AG04449 (cell line): ENCODE data around the gene SSBP3.
"Not testable (repeated sequence)": the region's sequence is repeated elsewhere in the genome, so short reads cannot be mapped to it uniquely, and the experiment has no call there.

Experiments
- CTCF ChIA-PET: fragments of 350-600 bp; formaldehyde crosslinking; extraction: SDS; loops from one replicate; lab custom pipeline; 2021; ENCODE audit warnings: antibody characterized with exemption; lab: Yijun Ruan, JAX
- POLR2A ChIA-PET: fragments of 400-600, 350-600 bp; formaldehyde crosslinking; extraction: SDS; loops from one replicate; lab custom pipeline; 2020; ENCODE audit warnings: antibody characterized with exemption, inconsistent platforms; lab: Yijun Ruan, JAX
- DNase-seq: peaks from one replicate; pipeline ENCODE4 v3.0.0-alpha.2; 2010; ENCODE audit warnings: low read depth, low spot score
- H3K4me3 ChIP-seq: 2 replicates; pipeline ENCODE4 v1.5.1; 2011; ENCODE audit warnings: low read depth, mild to moderate bottlenecking, control low read depth, low read length
- CTCF ChIP-seq: IDR thresholded peaks from one replicate; pipeline ENCODE4 v1.5.1; 2011; ENCODE audit warnings: mild to moderate bottlenecking, moderate library complexity, low read length, control low read depth, inconsistent platforms; ENCODE audit not compliant: insufficient read depth; ENCODE audit errors: missing control alignments

The SSBP3 gene

GRCh38 chr1:54221113-54221834, 184.9 kb downstream of the SSBP3 start:
- DNase-seq, result no peak
- no peak overlapping the region for H3K4me3 ChIP-seq
- TF ChIP-seq CTCF, result no peak
- POLR2A ChIA-PET, result no interaction called here
- CTCF ChIA-PET, result interaction anchor here (0.6 to 3.6 kb wide), 6 partner anchors 12 to 271 kb away, joined by 3 to 19 read pairs (median 3); no protein-coding TSS in a partner anchor

GRCh38 chr1:54220004-54220811, 186.0 kb downstream of the SSBP3 start:
- no peak for TF ChIP-seq CTCF
- no peak overlapping the region for H3K4me3 ChIP-seq
- DNase-seq, result no peak
- ChIA-PET POLR2A (no interaction called here), CTCF (interaction anchor here (1.2 to 3.6 kb wide), 5 partner anchors 10 to 269 kb away, joined by 3 to 19 read pairs (median 3); no protein-coding TSS in a partner anchor)

- no peak for TF ChIP-seq CTCF
- H3K4me3 ChIP-seq, result no peak overlapping the region
- DNase-seq, result no peak
- ChIA-PET POLR2A (no interaction called here), CTCF (interaction anchor here (1.5 to 3.6 kb wide), 2 partner anchors 10 to 269 kb away, joined by 3 to 19 read pairs; no protein-coding TSS in a partner anchor)
Observed at GRCh38 chr1:54219688-54220003, 186.5 kb downstream of the SSBP3 start.

GRCh38 chr1:54218883-54219687, 187.1 kb downstream of the SSBP3 start:
- DNase-seq, result no peak
- POLR2A ChIA-PET, result no interaction called here
- TF ChIP-seq CTCF, result no peak
- H3K4me3 ChIP-seq, result no peak overlapping the region
- CTCF ChIA-PET, result interaction anchor here (3.6 kb wide), 1 partner anchor 270 kb away, joined by 19 read pairs; no protein-coding TSS in a partner anchor

- TF ChIP-seq CTCF, result no peak
- no peak overlapping the region for H3K4me3 ChIP-seq
- CTCF ChIA-PET, result interaction anchor here (1.7 kb wide), 1 partner anchor 274 kb away, joined by 6 read pairs; no protein-coding TSS in a partner anchor
- POLR2A ChIA-PET, result no interaction called here
- no peak for DNase-seq
Observed at GRCh38 chr1:54215523-54215922, 190.7 kb downstream of the SSBP3 start.

- POLR2A ChIA-PET, result no interaction called here
- no peak overlapping the region for H3K4me3 ChIP-seq
- no peak for DNase-seq
- no peak for TF ChIP-seq CTCF
- CTCF ChIA-PET, result interaction anchor here (1.1 kb wide), 1 partner anchor 92 kb away, joined by 4 read pairs; no protein-coding TSS in a partner anchor
Observed at GRCh38 chr1:54212872-54213271, 193.3 kb downstream of the SSBP3 start.

GRCh38 chr1:54207896-54208295, 198.3 kb downstream of the SSBP3 start:
- CTCF ChIA-PET, POLR2A ChIA-PET, DNase-seq, H3K4me3 ChIP-seq: not testable (repeated sequence)
